ENCODE results near the gene FGF14.

The FGF14 gene

GRCh38 chr13:102234618-102235017, 167.2 kb downstream of the FGF14 start:
- DNase-seq (ENCODE audit: low read depth), result no peak
- in situ Hi-C loops (cut with HindIII; ENCODE audit: low sequenced_read_pairs), result no loop called here
- no peak overlapping the region for H3K4me3 ChIP-seq (ENCODE audit: low read depth, low read length)
- TF ChIP-seq CTCF (IDR thresholded peaks at IDR 0.05; ENCODE audit: low read depth, low read length, missing control alignments), result no peak

GRCh38 chr13:102233566-102234208, 168.2 kb downstream of the FGF14 start:
- no peak for DNase-seq (ENCODE audit: low read depth)
- H3K4me3 ChIP-seq (ENCODE audit: low read depth, low read length), result no peak overlapping the region
- in situ Hi-C loops (cut with HindIII; ENCODE audit: low sequenced_read_pairs), result no loop called here
- no peak for TF ChIP-seq CTCF (IDR thresholded peaks at IDR 0.05; ENCODE audit: low read depth, low read length, missing control alignments)

- no peak for TF ChIP-seq CTCF (IDR thresholded peaks at IDR 0.05; ENCODE audit: low read depth, low read length, missing control alignments)
- in situ Hi-C loops (cut with HindIII; ENCODE audit: low sequenced_read_pairs), result no loop called here
- DNase-seq (ENCODE audit: low read depth), result no peak
- no peak overlapping the region for H3K4me3 ChIP-seq (ENCODE audit: low read depth, low read length)
These were observed 170.4 kb downstream of the FGF14 start for GRCh38 chr13:102231479-102231878.

GRCh38 chr13:102227741-102228140, 174.1 kb downstream of the FGF14 start:
- no peak for DNase-seq (ENCODE audit: low read depth)
- in situ Hi-C loops (cut with HindIII; ENCODE audit: low sequenced_read_pairs), result no loop called here
- no peak for TF ChIP-seq CTCF (IDR thresholded peaks at IDR 0.05; ENCODE audit: low read depth, low read length, missing control alignments)
- no peak overlapping the region for H3K4me3 ChIP-seq (ENCODE audit: low read depth, low read length)

GRCh38 chr13:102226591-102226990, 175.3 kb downstream of the FGF14 start:
- no peak for DNase-seq (ENCODE audit: low read depth)
- in situ Hi-C loops (cut with HindIII; ENCODE audit: low sequenced_read_pairs), result no loop called here
- TF ChIP-seq CTCF (IDR thresholded peaks at IDR 0.05; ENCODE audit: low read depth, low read length, missing control alignments), result no peak

GRCh38 chr13:102225892-102226291, 176.0 kb downstream of the FGF14 start:
- no peak for DNase-seq (ENCODE audit: low read depth)
- no peak for TF ChIP-seq CTCF (IDR thresholded peaks at IDR 0.05; ENCODE audit: low read depth, low read length, missing control alignments)
- H3K4me3 ChIP-seq (ENCODE audit: low read depth, low read length), result no peak overlapping the region
- in situ Hi-C loops (cut with HindIII; ENCODE audit: low sequenced_read_pairs), result no loop called here

More at GRCh38 chr13:102226591-102226990, 175.3 kb downstream of the FGF14 start:
- no peak overlapping the region for H3K4me3 ChIP-seq (ENCODE audit: low read depth, low read length)

All from astrocyte of the cerebellum (primary cell).